Activated CD4-positive, CD25-positive, alpha-beta regulatory T cell treated with anti-CD3 and anti-CD28 coated beads, Interleukin-2, amount 50 U/mL, for 72 hours (primary cell): ENCODE measurements around the gene CBX2.
"Not testable (repeated sequence)": the region's sequence is repeated elsewhere in the genome, so short reads cannot be mapped to it uniquely, and the experiment has no call there.

Experiments used
- DNase-seq: peaks from one replicate; pipeline ENCODE4 v3.0.0; 2021

Gene CBX2

DNA sequence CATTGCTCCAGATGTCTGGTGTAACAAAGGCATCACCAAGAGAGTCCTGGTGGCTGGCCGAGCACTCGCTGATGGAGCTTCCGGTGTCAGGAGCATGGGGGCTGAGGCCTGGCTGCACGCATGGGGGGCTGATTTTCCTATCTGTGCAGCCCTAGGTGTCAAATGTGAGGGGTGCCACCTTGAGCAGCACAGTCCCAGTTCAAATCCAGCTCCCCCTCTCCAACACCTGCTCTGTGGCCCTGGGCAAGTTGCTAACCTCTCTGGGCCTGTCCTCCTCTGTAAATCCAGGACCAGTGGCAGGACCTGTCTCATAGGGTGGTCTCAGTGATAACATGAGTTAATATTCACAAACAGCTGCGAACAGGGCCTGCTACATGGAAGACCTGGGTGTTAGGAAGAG is 34.3 kb upstream of the CBX2 start:
- no peak for DNase-seq

DNA sequence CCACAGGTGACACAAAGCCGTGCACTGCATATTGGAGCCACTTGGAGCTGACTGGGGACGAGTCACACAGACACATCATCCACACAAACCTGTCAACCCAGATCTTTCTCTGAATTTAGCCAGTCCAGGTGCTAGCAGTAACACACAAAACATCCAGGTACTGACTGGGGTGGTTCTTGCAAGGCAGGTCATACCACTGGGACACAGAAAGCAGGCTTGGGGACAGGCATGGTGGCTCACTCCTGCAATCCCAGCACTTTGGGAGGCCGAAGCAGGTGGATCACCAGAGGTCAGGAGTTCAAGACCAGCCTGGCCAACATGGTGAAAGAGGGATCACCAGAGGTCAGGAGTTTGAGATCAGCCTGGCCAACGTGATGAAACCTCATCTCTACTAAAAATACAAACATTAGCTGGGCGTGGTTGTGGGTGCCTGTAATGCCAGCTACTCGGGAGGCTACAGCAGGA is 32.3 kb upstream of the CBX2 start:
- no peak for DNase-seq

DNA sequence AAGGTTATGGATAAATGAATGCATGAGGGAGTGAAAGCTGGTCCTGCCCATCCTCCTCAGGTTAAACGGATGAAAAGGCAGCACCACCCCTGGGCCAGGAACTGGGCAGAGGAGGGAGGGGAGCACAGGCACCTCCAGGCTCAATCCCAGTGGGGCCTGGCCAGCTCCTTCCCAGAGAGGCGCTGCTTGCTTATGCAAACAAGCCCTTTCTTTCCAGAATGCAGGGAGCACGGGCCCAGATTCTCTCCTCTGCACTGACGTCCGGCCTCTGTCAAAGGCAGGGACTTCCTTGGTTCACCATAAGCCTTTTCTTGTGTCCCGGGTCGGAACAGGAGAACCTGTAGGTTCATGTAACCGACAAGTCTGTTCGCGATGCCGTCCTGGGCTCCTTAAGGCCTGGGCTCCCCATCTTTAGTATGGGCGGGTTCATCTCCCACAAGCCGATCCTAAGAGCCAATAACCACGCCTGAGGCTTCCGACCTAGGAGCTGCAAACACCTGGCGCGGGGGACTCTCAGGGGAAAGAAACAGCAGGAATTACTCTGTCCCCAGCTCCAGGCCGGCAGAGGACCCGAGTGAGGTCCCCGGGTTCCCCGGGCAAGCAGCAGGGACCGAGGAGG is 30.9 kb upstream of the CBX2 start:
- no peak for DNase-seq

DNA sequence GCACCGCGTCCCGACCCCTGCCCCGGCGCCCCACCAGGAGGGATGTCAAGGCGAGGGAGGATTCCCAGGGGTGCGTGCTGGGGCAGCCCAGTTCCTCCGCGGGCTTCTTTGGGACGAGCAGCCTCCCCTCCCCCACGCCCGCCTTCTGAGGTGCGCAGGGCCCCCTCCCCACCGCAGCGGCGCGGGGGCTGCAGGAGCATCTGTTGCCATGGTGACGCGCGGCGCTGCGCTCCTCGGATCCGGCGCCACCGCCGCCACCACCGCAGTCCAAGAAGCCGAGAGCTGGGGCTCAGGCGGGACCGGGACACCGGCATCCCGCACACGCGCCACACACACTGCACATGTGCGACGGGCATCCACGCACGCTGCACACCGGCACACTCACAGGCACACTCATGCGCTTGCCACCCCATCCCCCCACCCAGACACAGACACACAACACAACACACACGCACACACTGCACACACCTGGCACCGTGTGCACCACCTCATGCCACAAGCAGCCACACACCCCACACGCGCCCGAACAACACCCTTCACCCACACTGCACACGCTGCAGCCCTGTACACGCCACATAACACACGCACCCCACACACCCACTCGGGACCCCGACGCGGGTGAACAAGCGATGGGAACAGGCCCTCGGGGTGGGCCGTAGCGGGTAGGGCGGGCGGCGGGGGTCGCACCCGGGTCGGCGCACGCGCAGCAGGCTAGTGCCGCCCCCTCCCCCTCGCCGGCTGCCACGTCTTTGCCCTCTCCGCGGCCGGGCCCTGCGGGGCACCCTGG is 30.2 kb upstream of the CBX2 start:
- DNase-seq: no peak

DNA sequence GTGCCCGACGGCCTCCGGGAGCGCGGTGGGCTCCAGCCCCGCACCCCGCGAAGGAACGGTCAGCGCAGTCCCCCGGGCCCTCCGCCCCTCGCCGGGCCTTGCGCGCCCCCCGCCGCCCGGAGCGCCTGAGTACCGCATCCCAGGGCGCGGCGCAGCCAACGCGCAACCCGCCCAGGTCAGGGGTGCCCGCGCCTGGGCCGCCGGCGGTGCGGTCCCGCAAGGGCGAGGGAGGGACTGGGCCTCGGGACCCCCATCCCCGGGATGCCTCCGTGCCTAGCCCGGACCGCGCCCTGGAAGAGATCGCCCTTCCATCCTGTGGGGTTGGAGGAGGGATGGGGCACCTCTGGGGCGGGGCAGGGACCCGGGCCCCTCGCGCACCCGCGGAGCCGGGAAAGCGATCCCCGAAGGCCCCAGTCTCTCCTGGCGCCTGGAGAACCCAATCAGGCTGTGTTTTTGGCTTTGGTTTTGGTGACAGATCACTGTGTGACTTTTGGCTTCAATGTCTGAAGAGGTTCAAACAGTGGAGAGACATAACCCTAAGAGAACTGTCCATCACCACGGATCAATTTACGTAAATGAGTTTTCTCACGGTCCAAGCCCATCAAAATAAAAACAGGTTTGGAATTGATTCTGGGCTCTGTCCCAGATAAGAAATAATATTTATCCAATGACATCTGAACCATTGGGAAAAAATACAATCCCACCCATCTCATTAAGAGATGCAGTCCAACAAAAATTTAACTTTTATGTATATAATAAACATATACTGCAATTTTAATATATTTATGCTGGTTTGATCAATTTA is 29.5 kb upstream of the CBX2 start:
- DNase-seq: no peak

DNA sequence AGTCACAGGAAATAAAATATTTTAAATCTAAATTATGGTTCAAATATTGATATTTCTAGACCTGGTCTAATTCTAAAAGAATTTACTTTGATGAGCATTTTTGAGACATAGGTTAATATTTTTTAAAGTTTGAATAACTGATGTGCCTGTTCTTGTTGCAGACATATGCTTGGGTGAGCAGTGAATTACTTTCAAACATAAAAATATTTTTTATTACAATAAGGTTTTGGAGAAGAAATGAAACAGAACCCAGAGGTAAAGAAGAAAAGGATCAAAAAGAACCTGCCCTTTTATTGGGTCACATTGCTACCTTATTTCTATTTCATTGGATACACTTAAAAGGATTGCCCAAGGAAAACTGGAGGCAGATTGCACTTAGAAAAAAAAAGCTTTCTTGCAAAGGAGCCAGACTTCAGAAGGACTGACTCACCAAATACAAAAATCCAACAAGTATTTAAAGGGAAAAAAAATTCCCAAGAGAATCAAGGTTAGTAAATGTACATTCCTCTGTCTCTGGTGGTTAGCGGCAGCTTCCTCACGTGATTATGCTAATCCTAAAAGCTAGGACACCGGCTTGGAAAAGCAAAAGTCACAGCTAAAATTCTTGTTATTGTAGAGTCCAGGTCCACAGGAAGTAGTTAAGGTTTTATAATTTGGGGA is 28.7 kb upstream of the CBX2 start:
- DNase-seq: no peak

DNA sequence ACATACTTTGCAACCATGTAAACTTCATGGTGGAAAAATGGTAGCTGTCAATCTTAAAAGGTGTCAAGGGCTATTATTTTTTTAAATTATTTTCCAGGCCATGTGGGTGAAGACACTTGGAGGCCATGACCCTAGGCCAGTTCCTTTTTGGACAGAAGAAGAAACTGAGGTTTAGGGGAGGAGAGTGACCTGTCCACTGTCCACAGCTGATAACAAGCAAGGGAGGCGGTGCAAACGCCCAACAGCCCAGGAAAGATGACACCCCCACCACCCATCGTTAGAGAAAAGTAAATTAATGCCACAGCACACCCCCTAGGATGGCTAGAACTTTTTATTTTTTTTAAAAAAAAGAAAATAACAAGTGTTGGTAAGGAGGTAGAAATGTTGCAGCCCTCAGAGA is 28.0 kb upstream of the CBX2 start:
- no peak for DNase-seq

DNA sequence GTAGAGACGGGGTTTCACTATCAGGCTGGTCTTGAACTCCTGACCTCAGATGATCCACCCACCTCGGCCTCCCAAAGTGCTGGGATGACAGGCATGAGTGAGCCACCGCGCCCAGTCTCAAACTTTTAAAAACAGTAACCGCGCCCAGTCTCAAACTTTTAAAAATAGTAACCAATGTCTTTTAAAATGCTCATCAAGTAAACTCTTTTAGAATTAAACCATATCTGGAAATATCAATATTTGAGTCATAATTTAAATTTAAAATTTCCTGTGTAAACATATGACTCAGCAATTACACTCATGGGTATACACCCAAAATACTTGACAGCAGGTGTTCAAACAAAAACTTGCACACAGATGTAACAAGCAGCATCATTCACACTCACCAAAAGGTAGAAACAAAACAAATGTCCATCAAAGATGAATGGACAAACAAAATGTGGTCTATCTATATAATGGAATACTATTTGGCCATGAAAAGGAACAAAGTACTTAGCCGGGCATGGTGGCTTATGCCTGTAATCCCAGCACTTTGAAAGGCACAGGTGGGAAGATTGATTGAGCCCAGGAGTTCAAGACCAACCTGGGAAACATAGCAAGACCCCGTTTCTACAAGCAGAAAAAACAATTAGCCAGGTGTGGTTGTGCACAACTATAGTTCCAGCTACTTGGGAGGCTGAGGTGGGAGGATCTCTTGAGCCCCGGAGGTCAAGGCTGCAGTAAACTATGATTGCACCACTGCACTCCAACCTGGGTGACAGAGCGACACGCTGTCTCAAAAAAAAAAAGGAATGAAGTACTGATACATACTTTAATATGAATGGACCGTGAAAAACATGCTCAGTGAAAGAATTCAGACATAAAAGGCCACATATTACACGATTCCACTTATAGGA is 27.1 kb upstream of the CBX2 start:
- DNase-seq: no peak

DNA sequence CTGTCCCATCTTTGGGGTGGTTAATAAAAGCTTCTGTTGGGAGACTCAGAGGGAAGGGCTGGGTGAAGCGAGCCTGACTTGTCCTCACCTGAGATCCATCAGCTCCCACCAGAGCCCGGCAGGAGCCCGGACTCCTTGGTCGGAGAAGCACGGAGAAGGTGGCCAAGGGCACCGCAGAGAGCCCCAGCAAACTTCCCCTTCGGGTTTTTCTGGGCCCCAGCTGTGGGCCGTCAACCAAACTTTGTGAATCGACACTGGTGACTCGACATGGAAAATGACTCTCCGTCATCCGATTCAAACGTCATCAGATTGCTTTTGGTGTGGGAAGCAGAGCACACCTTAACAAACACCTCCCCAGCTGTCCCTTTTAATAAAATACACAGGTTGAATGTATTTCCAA is 25.8 kb upstream of the CBX2 start:
- DNase-seq: no peak

DNA sequence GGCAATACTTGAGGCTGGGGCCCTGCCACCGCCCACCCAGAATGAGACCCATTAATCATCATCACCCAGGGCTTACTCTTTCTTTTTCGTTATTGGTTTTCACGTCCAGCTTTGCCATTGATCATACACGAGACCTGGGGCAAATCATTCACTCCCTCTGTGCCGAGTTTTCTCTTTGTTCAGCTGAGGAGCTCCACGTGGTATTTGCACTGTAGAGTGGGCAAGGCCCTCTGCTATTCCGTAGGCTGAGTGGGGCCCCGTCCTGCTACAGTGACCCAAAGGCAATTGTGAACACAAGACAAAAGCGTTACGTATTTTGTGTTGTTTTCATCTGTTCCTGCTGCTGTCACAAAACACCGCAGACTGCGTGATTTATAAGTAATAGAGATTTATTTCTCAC is 23.6 kb upstream of the CBX2 start:
- no peak for DNase-seq

DNA sequence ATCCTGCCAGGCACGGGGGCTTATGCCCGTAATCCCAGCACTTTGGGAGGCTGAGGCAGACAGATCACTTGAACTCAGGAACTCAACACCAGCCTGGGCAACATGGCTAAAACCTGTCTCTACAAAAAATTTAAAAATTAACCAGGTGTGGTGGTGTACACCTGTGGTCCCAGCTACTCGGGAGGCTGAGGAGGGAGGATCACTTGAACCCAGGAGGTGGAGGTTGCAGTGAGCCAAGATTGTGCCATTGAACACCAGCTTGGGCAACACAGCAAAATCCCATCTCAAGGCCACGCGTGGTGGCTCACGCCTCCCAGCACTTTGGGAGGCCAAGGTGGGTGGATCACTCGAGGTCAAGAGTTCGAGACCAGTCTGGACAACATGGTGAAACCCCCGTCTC is 23.0 kb upstream of the CBX2 start:
- DNase-seq: not testable (repeated sequence)

DNA sequence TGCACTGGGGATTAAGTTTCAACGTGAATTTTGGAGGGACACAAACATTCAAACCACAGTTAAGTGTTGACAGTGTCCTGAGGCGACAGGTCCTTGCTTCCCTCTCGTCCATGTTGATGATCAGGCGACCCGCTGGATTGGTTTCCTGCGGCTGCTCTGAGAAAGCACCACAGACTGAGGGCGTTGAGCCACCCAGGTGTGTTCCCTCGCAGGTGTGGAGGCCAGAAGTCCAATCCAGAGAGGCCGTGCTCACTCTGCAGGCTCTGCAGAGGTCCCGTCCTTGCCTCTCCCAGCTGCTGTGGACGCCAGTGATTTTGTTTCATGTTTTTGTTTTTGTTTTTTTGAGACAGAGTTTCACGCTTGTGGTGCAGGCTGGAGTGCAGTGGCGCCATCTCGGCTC is 22.4 kb upstream of the CBX2 start:
- DNase-seq: no peak

DNA sequence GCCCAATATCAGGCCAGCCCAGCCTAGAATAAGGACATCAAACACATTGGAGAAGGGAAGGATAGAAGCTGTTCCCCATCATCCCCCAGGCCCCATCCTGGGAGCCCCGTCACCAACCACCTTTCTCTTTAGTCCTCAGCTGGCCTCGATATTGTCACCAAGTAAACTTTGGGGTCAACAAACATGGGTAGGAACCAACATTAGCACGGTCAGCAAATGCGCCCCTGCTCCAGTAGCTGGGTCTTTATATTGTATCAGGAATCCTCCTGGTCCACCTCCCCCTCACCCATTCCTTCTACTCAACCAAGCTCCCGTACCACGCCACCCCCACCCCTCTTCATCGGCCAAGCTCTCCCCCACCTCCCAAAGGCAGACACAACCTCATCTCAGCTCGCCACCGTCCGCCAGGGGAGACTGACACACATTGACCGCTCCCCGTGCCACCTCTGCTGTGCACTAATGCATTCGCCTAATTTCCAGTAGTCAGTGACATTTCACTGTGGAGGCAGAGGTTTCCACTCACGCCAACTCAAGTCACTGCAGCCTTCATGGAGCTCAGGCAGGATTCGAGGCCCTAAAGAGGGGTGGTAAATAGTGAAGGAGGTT is 20.7 kb upstream of the CBX2 start:
- no peak for DNase-seq

DNA sequence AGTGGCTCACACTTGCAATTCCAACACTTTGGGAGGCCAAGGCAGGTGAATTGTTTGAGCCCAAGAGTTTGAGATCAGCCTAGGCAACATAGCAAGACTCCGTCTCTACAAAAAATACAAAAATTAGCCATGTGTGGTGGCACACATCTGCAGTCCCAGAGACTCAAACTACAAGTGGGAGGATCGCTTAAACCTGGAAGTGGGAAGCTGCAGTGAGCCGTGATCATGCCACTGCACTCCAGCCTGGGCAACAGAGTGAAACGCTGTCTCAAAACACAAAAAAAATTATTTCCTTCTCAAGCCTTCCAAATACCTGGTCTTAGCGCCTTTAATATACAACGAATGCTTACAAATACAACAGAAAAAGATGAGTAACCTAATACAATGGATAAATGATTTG is 19.7 kb upstream of the CBX2 start:
- DNase-seq: no peak

DNA sequence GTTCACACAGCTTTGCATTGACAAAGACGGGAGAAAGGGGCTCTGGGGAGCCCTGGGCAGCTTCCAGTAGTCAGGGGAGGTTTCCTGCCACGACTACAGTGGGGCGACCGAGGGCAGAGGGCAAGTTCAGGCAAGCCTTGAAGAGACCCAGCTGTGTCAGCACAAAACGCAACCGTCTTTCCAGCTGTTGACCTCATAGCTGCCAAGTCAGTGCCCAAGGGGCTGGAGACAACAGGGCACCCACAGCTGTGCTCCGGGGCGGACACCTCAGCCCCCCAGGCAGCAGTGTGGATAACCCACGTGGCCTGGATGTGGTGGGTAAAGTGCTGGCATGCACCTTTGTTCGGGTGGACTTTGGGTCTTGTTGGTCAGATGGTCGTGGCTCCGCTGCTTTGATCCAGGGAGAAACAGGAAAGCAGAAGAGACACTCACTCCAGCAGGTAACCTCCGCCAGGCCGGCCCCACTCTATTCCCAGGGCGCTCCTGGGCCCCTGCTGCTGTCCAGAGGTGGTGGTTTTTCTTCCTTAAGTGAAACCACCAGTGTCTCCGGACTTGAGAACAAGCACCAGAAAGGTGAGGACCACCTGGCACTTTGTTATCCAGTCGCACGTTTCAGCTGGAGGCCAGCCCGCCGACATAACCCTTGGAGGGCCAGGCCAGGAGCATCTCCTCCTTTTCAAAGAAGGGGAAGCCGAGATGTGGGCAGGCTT is 17.6 kb upstream of the CBX2 start:
- no peak for DNase-seq

DNA sequence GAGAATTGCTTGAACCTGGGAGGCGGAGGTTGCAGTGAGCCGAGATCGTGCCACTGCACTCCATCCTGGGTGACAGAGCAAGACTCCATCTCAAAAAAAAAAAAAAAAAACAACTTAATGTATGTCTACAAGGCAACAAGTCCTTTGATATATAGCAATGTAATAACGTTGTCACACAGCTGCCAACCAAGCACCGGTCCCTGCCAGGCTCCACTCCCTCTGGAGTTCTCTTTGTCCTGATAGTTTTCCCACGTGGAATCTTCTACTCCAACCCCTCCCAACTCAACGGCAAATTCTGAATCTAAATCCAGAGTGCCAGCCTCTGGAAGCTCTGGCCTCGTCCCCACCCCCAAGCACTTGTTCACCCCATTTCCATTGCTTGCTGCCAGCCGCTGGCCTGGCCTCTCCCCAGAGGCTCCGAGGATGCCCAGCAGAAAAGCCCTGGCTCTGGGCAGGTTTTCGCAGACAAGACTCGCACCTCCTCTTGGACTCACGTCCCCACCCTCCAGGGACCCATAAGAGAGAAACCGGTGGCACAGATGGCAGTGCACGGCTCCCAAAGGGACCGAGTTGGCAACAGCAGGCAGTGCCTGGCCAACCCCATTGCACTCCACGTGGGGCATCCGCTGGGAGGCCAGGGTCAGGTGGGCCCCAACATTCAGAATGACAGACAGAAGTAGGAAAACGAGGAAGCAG is 15.9 kb upstream of the CBX2 start:
- DNase-seq: no peak

DNA sequence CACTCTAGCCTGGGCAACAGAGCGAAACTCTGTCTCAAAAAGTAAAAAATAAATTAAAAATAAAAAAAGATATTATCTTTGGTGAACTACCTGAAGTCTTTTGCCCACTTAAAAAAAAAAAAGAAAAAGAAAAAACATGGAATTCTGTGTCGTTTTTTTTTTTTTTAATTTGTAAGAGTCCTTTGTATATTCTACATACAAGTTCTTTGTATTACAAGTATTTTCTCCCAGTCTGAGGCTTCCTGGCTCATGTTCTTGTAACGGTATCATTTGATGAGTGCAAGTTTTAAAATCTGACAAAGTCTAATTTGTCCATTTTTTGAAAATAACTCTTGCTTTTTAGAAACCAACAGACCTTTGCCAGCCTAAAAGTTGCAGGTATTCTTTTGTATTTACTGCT is 12.2 kb upstream of the CBX2 start:
- no peak for DNase-seq

DNA sequence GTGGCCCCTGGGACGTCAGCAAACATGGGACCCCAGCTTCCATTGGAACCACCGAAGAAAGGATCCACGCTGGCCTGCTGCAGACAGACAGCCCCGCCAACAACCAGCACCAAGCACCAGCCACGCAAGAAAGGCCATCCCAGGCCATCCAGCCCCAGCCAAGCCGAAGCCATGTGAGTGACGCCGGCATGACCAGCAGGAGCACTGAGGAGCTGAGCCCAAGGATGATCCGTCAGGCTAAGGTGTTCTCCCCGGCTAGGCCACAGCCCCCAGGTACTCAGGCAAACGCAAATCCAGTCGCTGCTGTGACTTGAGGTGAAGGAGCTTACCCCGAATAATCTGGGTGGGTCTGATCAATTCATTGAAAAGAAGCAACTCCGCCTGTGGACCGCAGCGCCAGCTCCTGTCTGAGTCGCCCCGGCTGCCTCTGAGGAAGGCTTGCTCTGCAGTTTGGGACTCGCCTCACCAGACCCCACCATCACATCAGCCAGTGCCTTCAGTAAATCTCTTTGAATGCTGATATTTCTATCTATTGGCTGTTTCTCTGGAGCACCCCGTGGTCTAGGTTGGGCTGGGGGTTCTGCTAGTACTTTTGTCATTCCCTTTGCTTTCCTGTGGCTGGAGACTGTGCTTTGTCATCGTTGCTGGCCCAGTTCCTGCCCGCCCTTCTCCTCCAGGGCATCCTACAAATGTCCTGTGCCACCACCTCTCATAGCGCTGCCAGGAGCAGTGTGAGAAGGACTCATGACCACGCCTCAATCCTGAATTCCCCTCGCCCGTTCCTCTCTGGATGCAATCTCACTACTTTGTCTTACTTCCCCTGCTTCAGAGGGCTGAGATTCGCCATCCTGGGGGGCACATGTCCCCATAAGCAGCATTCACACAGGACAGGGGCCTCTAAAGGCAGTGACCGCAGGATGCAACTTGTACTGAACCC is 8.1 kb upstream of the CBX2 start:
- no peak for DNase-seq

DNA sequence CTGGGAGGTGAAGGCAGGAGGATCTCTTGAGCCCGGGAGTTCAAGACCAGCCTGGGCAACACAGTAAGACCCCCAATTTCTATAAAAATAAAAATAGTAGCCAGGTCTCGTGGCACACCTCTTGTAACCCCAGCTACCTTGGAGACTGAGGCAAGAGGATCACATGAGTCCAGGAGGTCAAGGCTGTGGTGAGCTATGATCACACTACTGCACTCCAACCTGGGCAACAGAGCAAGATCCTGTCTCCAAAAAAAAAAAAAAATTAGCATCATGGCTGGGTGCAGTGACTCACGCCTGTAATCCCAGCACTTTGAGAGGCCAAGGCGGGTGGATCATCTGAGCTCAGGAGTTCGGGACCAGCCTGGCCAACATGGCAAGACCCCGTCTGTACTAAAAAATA is 6.7 kb upstream of the CBX2 start:
- DNase-seq: no peak
